GM12873 (cell line): ENCODE measurements around the gene ZC3H12D.

ENCODE experiments used
- TF ChIP-seq, protein P1 (sequence below): IDR thresholded peaks from 2 replicates; pipeline ENCODE4 v1.5.1; 2012; ENCODE audit warnings: low read depth, mild to moderate bottlenecking, moderate library complexity, low read length, control low read depth; ENCODE audit not compliant: insufficient read depth; ENCODE audit errors: missing control alignments

Gene ZC3H12D

DNA sequence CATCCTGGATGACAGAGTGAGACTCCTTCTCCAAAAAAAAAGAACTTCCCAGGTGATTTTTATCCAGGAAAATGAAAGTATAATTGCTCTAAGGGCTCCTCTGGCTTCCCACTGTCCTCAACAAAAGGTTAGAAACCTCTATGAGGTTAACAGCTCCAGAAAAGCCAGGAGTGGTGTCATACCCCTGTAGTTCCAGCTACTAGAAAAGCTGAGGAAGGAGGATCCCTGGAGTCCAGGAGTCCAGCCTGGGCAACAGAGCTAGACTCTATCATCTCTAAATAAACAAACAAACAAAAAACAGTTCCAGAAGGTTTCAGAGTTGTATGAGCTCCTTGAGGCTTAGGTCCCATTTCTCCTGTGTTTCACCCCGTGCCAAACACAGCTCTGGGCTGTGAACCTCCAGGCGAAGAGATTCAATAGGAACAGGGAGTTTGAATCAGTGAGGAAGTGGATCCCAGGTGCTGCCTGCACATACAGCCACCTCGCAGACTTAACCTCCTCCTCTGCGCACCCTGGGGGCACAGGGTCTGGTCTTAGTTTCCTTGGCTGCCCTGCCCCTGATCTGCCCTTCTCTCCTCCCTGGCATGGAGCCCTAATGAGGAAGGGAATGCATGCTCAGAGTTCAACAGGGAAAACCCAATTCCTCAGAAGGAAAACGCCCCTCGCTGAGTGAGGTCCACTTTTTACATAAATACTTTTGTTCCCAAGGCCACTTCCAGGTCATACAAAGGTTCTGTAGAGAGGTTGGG is 31.0 kb downstream of the ZC3H12D start:
- TF ChIP-seq, protein P1, sequence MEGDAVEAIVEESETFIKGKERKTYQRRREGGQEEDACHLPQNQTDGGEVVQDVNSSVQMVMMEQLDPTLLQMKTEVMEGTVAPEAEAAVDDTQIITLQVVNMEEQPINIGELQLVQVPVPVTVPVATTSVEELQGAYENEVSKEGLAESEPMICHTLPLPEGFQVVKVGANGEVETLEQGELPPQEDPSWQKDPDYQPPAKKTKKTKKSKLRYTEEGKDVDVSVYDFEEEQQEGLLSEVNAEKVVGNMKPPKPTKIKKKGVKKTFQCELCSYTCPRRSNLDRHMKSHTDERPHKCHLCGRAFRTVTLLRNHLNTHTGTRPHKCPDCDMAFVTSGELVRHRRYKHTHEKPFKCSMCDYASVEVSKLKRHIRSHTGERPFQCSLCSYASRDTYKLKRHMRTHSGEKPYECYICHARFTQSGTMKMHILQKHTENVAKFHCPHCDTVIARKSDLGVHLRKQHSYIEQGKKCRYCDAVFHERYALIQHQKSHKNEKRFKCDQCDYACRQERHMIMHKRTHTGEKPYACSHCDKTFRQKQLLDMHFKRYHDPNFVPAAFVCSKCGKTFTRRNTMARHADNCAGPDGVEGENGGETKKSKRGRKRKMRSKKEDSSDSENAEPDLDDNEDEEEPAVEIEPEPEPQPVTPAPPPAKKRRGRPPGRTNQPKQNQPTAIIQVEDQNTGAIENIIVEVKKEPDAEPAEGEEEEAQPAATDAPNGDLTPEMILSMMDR = no peak

- TF ChIP-seq, protein P1 = no peak
Observed at GRCh38 chr6:149452037-149452939, 32.5 kb downstream of the ZC3H12D start.

DNA sequence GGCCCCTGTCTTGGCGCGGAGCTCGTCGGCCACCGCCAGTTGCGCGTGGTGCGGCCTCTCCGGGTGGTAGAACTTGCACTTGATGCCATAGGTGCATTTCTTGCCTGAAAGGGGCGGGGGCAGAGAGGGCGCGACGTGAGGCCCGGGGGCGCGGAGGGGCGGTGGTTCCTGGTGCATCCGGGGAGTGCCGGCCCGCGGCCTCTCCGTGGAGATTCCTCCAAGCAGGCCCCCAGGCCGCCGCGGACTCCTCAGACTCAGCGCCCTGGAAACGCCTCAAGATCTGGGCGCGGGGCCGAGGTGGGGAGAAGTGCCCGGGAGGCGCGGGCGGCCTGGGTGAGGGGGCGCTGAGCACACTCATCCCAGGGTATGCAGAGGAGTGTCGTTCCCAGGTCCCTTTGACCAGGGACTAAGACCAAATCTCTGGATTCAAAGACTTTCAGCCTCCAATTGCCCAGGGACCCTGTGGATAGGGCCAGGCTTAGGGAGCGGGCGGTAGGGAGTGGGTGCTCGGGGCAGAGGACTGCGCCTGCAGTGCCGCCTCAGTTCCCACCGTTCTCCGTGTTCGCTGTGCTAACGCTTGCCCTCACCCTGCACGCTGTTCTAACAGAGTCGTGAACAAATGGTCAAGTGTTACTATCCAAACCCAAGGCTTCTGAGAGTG is 33.3 kb downstream of the ZC3H12D start:
- TF ChIP-seq, protein P1 = no peak

DNA sequence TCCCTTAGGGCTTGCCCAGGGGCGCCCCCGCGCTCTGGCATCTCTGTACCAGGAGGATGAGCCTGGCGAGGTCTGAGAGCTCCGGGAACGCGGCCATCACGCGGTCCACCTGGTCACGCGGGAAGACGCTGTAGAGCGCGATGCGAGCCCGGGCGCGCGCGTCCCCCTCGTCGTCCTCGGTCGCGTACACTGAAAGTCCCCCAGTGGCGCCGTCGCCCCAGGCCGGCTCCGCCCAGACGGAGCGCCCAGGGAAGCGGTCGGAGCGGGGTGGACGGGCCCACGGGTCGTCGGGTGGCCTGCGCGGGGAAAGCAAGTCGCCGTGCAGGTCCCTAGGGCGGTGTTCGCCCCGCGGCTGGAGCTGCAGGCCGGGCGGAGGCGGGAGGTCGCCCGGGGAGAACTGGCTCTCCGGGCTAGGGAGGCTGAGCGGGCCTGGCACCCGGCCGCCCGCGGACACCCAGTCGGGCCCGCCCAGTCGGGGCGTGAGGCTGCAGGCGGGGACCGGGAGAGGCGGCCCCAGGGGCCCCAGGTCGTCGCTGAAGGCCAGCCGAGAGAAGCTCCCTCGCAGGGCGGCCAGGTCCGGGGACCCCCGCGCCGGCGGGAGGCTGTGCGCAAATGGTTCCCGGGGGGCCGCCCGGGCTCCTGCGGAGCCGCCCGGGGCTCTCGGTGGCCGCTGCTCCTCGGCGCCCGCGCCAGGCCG is 34.0 kb downstream of the ZC3H12D start:
- TF ChIP-seq, protein P1 = no peak

DNA sequence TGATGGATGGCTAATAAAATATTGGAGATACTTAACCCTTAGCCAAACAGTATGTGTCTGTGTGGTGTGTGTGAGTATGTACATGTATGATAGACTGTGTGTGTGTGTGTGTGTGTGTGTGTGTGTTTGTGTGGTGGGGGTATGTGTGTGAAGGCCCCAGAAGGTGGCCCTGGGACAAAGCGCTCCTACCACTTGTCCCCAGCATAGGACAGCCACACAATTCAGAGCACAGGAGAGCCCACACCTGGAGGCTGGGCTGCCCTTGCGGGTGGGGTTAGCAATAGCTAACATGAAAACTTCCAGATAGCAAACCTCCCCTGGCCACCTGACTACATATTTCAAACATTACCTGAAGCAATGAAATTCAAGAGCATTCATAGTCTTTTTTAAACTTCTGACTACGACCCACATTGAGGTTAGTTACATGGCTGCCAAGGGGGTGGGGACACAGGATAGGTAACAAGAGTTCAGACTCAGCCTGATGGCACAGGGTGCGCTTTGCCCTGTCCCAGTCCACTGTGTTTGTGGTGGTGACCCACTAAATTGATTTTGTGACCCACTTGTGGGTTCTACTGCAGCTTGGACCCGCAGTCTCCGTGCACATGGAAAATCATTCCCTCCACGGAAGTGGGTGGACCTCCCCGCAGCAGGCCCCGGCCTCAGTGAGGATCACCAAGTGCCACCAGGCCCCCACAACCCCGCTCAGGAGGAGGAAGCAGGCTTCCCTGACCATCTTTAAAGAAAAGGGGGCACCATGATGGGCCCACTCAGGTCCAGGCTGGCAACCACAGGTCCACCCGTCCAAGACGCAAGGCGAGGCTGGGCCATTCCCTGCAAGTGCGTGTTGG is 34.8 kb downstream of the ZC3H12D start:
- TF ChIP-seq, protein P1 = no peak

DNA sequence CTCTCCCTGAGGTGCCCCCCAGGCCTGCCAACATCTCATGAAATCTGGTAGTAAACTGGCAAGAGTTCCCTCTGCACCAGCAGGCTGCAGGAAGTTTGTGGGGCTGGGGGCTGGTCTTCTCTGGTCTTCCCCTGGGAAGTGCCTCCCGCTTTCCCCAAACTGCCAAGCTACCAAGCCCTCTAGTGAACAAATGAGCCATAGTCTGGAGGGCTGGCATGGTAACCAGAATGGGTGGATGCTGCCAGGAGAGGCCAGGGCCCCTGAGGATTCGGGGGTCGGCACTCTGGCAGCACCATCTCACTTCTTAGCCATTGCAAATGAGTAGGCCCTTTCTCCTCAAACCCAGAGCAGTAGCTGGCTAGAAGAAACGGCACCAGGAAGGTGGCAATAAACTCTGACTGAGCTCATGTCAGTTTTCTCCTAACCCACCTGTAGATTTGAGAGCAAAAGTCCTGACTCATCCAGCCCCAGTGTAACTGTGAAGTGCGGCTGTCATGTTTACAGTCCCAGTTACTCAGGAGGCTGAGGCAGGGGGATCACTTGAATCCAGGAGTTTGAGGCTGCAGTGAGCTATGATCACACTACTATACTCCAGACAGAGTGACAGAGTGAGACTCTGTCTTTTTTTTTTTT is 35.9 kb downstream of the ZC3H12D start:
- TF ChIP-seq, protein P1 = no peak
